Sigmoid colon (tissue), 4 donors: ENCODE measurements around the gene RNASEH2C.

ENCODE experiments used
- POLR2A ChIP-seq, 2 donors: fragments of 450-650 bp; IDR thresholded peaks; one replicate each; pipeline ENCODE4 v1.6.1; 2016; ENCODE audit warnings: antibody characterized with exemption in 2 of 2, mild to moderate bottlenecking in 2 of 2, moderate library complexity in 2 of 2
- POLR2AphosphoS5 ChIP-seq, 4 donors: sonication (generic); formaldehyde crosslinking; IDR thresholded peaks; one replicate each; pipeline ENCODE4 v1.6.1; 2017; ENCODE audit warnings: antibody characterized with exemption in 4 of 4
- TF ChIP-seq, protein P1 (sequence below), 4 experiments: fragments of 450-650 bp in 3 of 4; fragments of 200-600 bp in 1 of 4; IDR thresholded peaks; one replicate each; pipeline ENCODE4 v1.5.1; 2016 to 2019; ENCODE audit warnings: antibody characterized with exemption in 4 of 4, mild to moderate bottlenecking in 3 of 4, moderate library complexity in 2 of 4

DNA sequence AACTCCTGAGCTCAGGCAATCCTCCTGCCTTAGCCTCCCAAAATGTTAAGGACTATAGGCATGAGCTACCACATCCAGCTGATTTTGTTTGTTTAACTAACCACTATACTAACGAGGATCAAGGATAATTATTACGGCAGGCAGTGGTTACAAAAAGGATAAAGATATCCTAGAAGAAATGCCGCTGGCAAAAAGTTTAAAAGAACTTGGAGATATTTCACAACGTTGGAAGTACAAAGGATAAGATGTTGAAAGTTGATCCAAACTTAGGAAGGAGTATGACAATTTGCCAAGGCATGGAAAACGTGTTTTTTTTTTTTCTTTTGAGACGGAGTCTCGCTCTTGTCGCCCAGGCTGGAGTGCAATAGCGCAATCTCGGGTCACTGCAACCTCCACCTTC is 46.8 kb upstream of the RNASEH2C start:
- TF ChIP-seq, protein P1, sequence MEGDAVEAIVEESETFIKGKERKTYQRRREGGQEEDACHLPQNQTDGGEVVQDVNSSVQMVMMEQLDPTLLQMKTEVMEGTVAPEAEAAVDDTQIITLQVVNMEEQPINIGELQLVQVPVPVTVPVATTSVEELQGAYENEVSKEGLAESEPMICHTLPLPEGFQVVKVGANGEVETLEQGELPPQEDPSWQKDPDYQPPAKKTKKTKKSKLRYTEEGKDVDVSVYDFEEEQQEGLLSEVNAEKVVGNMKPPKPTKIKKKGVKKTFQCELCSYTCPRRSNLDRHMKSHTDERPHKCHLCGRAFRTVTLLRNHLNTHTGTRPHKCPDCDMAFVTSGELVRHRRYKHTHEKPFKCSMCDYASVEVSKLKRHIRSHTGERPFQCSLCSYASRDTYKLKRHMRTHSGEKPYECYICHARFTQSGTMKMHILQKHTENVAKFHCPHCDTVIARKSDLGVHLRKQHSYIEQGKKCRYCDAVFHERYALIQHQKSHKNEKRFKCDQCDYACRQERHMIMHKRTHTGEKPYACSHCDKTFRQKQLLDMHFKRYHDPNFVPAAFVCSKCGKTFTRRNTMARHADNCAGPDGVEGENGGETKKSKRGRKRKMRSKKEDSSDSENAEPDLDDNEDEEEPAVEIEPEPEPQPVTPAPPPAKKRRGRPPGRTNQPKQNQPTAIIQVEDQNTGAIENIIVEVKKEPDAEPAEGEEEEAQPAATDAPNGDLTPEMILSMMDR (IDR thresholded peaks at IDR 0.05): no peak
- TF ChIP-seq POLR2AphosphoS5 (IDR thresholded peaks at IDR 0.05): no peak
- TF ChIP-seq POLR2A (IDR thresholded peaks at IDR 0.05): no peak
